Activated B cell treated with CpG ODN at 0.5 μM for 24 hours (primary cell): ENCODE measurements around the gene ECM2. TPM values are rescaled to one million over a fixed set of nuclear protein-coding genes. Genes with fewer than 3 reads are reported as not detected.

ENCODE experiments used
- ATAC-seq: fragments of 200-7000 bp; cut with Tn5 transposase; one replicate; pipeline ENCODE4 v1.10.0; 2021; ENCODE audit warnings: low read depth, mild to moderate bottlenecking, moderate library complexity
- CTCF ChIA-PET: fragments of 350-600 bp; sonication (Branson Sonifier 250); formaldehyde crosslinking; loops from one replicate; lab custom pipeline; 2021; ENCODE audit warnings: antibody characterized with exemption; lab: Charles Lee
- POLR2A ChIA-PET: fragments of 350-600 bp; sonication (Branson Sonifier 250); formaldehyde crosslinking; loops from one replicate; lab custom pipeline; 2021; ENCODE audit warnings: antibody characterized with exemption; lab: Charles Lee
- DNase-seq: peaks from one replicate; pipeline ENCODE4 v3.0.0; 2022
- H3K27ac Mint-ChIP-seq: one replicate; pipeline ENCODE4 v1.8.0; 2020; ENCODE audit warnings: mixed read lengths
- H3K27me3 Mint-ChIP-seq: one replicate; pipeline ENCODE4 v1.8.0; 2021; ENCODE audit warnings: mixed read lengths
- H3K36me3 Mint-ChIP-seq: one replicate; pipeline ENCODE4 v1.8.0; 2021; ENCODE audit warnings: low read depth, mixed read lengths
- H3K4me1 Mint-ChIP-seq: one replicate; pipeline ENCODE4 v1.8.0; 2021; ENCODE audit warnings: mixed read lengths
- H3K4me3 Mint-ChIP-seq: one replicate; pipeline ENCODE4 v1.8.0; 2020; ENCODE audit warnings: mild to moderate bottlenecking, mixed read lengths
- H3K9me3 Mint-ChIP-seq: one replicate; pipeline ENCODE4 v1.8.0; 2020; ENCODE audit warnings: mixed read lengths
- intact Hi-C: fragments of 100-400 bp; cut with micrococcal nuclease; formaldehyde crosslinking; loops from one replicate; pipeline ENCODE4 v1.15.1; 2024
- total RNA-seq: library from RNA; stranded (reverse); gene quantifications from 2 replicates; pipeline ENCODE4 v1.2.3, GENCODE V29; 2022
- TF ChIP-seq, protein P1 (sequence below): fragments of 200-600 bp; IDR thresholded peaks from one replicate; pipeline ENCODE4 v1.8.0; 2022; ENCODE audit warnings: antibody characterized with exemption, mild to moderate bottlenecking

Gene ECM2
- total RNA-seq, 1 donor from 2014 or later, result not detected

DNA sequence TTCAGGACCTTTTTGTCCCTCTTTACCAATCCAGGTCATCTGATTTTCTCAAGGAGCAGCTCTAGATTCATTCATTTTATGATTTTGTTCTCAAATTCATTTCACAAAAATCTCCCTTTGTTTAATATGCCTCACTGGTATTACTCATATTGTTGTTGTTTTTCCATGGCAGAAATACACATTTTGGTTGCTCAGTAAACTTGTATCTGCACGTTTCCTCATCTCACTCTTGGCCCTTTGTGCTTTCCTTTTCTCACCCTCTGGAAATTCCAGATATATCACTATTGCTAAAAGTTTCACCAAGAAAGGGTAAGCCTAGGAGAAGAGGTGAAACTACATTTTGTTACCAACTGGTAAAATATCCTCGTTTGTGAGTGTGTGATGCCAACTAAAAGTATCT lies 68.3 kb downstream of the ECM2 start:
- no peak for DNase-seq
- H3K36me3 Mint-ChIP-seq, result no peaks in the 10 kb centered on the region
- no peak overlapping the region for H3K4me3 Mint-ChIP-seq
- no peak for ATAC-seq
- H3K9me3 Mint-ChIP-seq, result no peaks in the 10 kb centered on the region
- no peak overlapping the region for H3K27ac Mint-ChIP-seq
- TF ChIP-seq, protein P1, sequence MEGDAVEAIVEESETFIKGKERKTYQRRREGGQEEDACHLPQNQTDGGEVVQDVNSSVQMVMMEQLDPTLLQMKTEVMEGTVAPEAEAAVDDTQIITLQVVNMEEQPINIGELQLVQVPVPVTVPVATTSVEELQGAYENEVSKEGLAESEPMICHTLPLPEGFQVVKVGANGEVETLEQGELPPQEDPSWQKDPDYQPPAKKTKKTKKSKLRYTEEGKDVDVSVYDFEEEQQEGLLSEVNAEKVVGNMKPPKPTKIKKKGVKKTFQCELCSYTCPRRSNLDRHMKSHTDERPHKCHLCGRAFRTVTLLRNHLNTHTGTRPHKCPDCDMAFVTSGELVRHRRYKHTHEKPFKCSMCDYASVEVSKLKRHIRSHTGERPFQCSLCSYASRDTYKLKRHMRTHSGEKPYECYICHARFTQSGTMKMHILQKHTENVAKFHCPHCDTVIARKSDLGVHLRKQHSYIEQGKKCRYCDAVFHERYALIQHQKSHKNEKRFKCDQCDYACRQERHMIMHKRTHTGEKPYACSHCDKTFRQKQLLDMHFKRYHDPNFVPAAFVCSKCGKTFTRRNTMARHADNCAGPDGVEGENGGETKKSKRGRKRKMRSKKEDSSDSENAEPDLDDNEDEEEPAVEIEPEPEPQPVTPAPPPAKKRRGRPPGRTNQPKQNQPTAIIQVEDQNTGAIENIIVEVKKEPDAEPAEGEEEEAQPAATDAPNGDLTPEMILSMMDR, result no peak
- ChIA-PET CTCF (no interaction called here), POLR2A (no interaction called here)
- H3K4me1 Mint-ChIP-seq, result no peaks in the 10 kb centered on the region
- intact Hi-C loops, result no loop called here
- H3K27me3 Mint-ChIP-seq, result no peaks in the 10 kb centered on the region

DNA sequence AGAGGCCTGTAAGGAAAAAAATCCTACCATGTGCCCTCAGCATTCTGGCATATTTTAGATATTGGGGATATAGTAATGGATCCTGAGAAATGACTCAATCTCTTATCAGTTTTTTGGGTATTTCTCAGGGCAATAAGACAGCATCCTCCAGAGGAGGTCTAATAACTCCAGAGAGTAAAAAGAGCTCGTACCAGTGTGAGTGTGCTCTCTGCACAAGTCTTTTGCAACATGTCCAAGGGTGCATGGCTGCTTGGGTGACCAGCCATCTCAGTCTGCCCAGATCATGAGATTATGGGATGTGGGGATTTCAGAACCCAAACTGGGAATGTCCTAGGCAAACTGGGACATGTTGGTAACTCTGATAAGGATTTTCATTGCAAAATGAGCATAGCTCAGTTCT lies 68.7 kb downstream of the ECM2 start:
- Mint-ChIP-seq H3K4me3 (no peak overlapping the region), H3K27ac (no peak overlapping the region), H3K36me3 (no peaks in the 10 kb centered on the region), H3K4me1 (no peaks in the 10 kb centered on the region), H3K9me3 (no peaks in the 10 kb centered on the region), H3K27me3 (no peaks in the 10 kb centered on the region)
- intact Hi-C loops, result no loop called here
- ATAC-seq (no peak), DNase-seq (no peak)
- TF ChIP-seq, protein P1, result no peak
- POLR2A ChIA-PET, result no interaction called here
- CTCF ChIA-PET, result no interaction called here

DNA sequence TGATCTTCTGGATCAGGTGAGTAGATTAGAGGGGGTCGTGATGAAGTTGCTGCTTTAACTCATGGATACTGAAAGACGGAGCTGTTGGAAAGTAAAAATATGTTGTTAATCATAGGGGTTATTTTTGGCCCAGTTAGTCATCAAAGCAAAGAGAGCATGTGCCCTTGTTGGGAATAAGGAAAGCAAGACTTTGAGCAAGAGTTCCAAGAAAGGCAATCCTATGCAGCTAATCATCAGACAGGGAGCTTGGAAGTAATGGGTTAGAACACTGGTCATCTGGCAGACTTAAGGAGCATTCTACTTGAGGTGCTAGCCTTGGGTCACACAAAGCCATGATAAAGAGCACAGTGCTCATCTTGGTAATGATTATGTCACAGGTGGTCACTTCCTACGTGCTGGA lies 71.8 kb downstream of the ECM2 start:
- CTCF ChIA-PET, result no interaction called here
- Mint-ChIP-seq H3K36me3 (no peaks in the 10 kb centered on the region), H3K4me3 (no peak overlapping the region), H3K27ac (no peak overlapping the region), H3K9me3 (no peaks in the 10 kb centered on the region), H3K4me1 (no peaks in the 10 kb centered on the region), H3K27me3 (no peaks in the 10 kb centered on the region)
- no peak for DNase-seq
- POLR2A ChIA-PET, result no interaction called here
- ATAC-seq, result no peak
- TF ChIP-seq, protein P1, result no peak
- intact Hi-C loops, result no loop called here

DNA sequence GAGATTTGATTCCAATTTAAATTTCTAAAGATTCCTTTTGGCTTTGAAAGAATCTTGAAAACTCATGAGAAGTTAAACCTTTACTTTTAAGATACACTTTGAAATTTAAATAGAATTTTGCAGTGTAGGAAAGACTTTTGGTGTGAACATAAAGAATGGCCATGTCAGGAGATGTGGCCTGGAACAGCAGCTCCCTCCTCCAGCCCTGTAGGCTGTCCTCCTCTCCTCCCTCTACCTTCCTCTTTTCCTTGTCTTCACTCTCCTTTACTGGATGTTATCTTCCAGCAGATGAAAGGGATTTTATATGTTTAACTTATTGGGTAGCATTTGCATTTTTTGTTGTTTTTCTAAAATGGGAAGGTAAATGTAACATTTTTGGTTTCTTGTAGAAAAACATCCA lies 72.4 kb downstream of the ECM2 start:
- intact Hi-C loops, result no loop called here
- H3K27me3 Mint-ChIP-seq, result no peaks in the 10 kb centered on the region
- no peaks in the 10 kb centered on the region for H3K4me1 Mint-ChIP-seq
- no peak overlapping the region for H3K27ac Mint-ChIP-seq
- H3K36me3 Mint-ChIP-seq, result no peaks in the 10 kb centered on the region
- no peak for DNase-seq
- TF ChIP-seq, protein P1, result no peak
- CTCF ChIA-PET, result no interaction called here
- no peaks in the 10 kb centered on the region for H3K9me3 Mint-ChIP-seq
- no peak overlapping the region for H3K4me3 Mint-ChIP-seq
- no peak for ATAC-seq
- POLR2A ChIA-PET, result interaction anchor here (0.5 kb wide), 1 partner anchor 34 kb away, joined by 3 read pairs; no protein-coding TSS in a partner anchor

DNA sequence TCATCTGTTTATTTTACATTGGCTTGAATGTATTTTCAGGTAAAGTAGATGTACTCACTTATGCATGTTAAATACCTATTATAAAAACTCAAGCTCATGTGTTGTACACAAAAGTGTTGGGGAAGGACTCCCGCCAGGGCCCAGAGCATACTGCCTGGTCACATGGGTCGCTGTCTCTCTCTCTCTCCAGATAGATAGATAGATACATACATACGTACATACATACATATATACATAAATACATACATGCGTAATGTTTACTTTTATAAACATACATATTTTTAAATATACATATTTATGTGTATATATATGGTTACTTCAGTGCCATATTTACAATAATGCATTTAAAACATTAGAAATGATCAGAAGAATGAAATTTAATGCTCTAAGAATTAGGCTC lies 78.2 kb downstream of the ECM2 start:
- no peak for DNase-seq
- intact Hi-C loops, result no loop called here
- Mint-ChIP-seq H3K4me3 (no peak overlapping the region), H3K36me3 (no peaks in the 10 kb centered on the region), H3K27me3 (no peaks in the 10 kb centered on the region), H3K9me3 (no peaks in the 10 kb centered on the region), H3K27ac (no peak overlapping the region), H3K4me1 (no peaks in the 10 kb centered on the region)
- ChIA-PET CTCF (no interaction called here), POLR2A (no interaction called here)
- TF ChIP-seq, protein P1, result no peak
- ATAC-seq, result no peak
